Hepatocyte (in vitro differentiated cells): Measurements from ENCODE around the gene ACTR6.

Source experiments
- CTCF ChIP-seq: fragments of 200-600 bp; sonication (generic); IDR thresholded peaks from 2 replicates; pipeline ENCODE4 v1.5.1; 2016; ENCODE audit warnings: antibody characterized with exemption, mild to moderate bottlenecking; ENCODE audit not compliant: poor library complexity
- EZH2 ChIP-seq: fragments of 200-600 bp; sonication (generic); IDR thresholded peaks from 2 replicates; pipeline ENCODE4 v1.6.1; 2016; ENCODE audit warnings: antibody characterized with exemption, mild to moderate bottlenecking, borderline replicate concordance

- TF ChIP-seq CTCF (no peak), EZH2 (no peak)
Measured at GRCh38 chr12:100247765-100248164, 47.1 kb downstream of the ACTR6 start.
